ENCODE measurements around the gene SLC8A1. TPM values are rescaled to one million over a fixed set of nuclear protein-coding genes. Genes with fewer than 3 reads are reported as not detected.

The SLC8A1 gene
- total and polyA plus RNA-seq, 10 of the 15 experiments (the other 5 are each of a cell fraction or from before 2014, with no cell fraction given), result under 0.01 to 1.2 (median 0.01) TPM; not detected in 3

DNA sequence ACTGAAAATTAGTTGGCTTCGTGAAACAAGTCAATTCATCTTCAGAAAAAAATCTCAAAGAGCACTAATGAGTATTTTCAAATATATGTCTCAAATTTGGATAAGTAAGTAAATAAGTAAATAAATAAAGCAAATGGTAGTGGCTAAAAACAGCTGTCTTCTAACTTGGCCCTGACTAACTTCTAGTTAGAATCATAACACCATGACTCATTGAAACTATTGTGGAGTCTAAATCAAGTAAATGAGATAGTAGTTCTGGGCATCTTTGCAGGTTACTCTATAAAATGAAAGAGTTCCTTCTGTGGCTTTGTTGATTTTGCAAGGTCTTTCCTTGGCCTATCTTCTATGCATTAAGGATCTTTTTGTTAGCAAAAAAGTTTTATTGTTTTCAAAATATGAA is 110.7 kb downstream of the SLC8A1 start:
- no peaks in the 10 kb centered on the region for H4K20me1 ChIP-seq (ENCODE audit: control insufficient read depth, insufficient read depth)
- FAIRE-seq (no peak), DNase-seq (ENCODE audit: low read depth, low spot score) (no peak), ATAC-seq (no peak)
- BruUV-seq (replicated peaks), result no TSS peak
- in situ Hi-C loops (cut with MboI), result no loop called here
- H3K36me3 ChIP-seq (ENCODE audit: control insufficient read depth in 2 of 2, insufficient read depth in 2 of 2, low read length in 1 of 2), result no peaks in the 10 kb centered on the region
- no peaks in the 10 kb centered on the region for H3K9me3 ChIP-seq (replicated peaks; ENCODE audit: control insufficient read depth, insufficient read depth, low read length)
- ChIA-PET POLR2A (no interaction called here), CTCF (interaction anchor here (1.0 kb wide), 1 partner anchor 9 kb away, joined by 3 read pairs; no protein-coding TSS in a partner anchor), RAD21 (ENCODE audit: unreplicated experiment) (no interaction called here), SMC1A (ENCODE audit: uncharacterized antibody, unreplicated experiment) (no interaction called here)
- no peak overlapping the region for H2AFZ ChIP-seq (ENCODE audit: control insufficient read depth, low read depth, low read length)
- H3K27ac ChIP-seq (ENCODE audit: control insufficient read depth, insufficient read depth), result no peak overlapping the region
- no peaks in the 10 kb centered on the region for H3K79me2 ChIP-seq (ENCODE audit: control insufficient read depth, insufficient read depth, low read length)
- WGBS (ENCODE audit: insufficient coverage, insufficient replicate concordance, low lambda C conversion rate, missing lambda C conversion rate), result 23% methylated on average over 1 of the region's 1 CpG
- H3K27me3 ChIP-seq (replicated peaks in 1 of 2; ENCODE audit: control insufficient read depth in 2 of 2, insufficient read depth in 2 of 2, low read length in 1 of 2), result no peaks in the 10 kb centered on the region
- no peak overlapping the region for H3K4me2 ChIP-seq (ENCODE audit: control insufficient read depth, insufficient read depth)
- H3K4me1 ChIP-seq (ENCODE audit: control insufficient read depth, insufficient read depth, low read length), result no peaks in the 10 kb centered on the region
- no peak overlapping the region for H3K4me3 ChIP-seq
- intact Hi-C loops (cut with micrococcal nuclease; ENCODE audit: unreplicated experiment), result no loop called here
- no peak overlapping the region for H3K9ac ChIP-seq (ENCODE audit: control insufficient read depth, insufficient read depth, low read length)
- TF ChIP-seq IKZF2 (IDR thresholded peaks at IDR 0.05) (no peak), RUNX3 (IDR thresholded peaks at IDR 0.05; ENCODE audit: low read length) (no peak), IKZF1 (conservative IDR thresholded peaks at IDR 0.05) (no peak), CREB1 (IDR thresholded peaks at IDR 0.05; ENCODE audit: low read depth) (no peak), JUND (IDR thresholded peaks at IDR 0.05; ENCODE audit: low read depth, low read length) (no peak), CBX5 (IDR thresholded peaks at IDR 0.05; ENCODE audit: low read depth) (no peak), SP1 (IDR thresholded peaks at IDR 0.05; ENCODE audit: low read depth, low read length) (no peak), ZNF24 (IDR thresholded peaks at IDR 0.05) (no peak)
- TF ChIP-seq, protein P1, sequence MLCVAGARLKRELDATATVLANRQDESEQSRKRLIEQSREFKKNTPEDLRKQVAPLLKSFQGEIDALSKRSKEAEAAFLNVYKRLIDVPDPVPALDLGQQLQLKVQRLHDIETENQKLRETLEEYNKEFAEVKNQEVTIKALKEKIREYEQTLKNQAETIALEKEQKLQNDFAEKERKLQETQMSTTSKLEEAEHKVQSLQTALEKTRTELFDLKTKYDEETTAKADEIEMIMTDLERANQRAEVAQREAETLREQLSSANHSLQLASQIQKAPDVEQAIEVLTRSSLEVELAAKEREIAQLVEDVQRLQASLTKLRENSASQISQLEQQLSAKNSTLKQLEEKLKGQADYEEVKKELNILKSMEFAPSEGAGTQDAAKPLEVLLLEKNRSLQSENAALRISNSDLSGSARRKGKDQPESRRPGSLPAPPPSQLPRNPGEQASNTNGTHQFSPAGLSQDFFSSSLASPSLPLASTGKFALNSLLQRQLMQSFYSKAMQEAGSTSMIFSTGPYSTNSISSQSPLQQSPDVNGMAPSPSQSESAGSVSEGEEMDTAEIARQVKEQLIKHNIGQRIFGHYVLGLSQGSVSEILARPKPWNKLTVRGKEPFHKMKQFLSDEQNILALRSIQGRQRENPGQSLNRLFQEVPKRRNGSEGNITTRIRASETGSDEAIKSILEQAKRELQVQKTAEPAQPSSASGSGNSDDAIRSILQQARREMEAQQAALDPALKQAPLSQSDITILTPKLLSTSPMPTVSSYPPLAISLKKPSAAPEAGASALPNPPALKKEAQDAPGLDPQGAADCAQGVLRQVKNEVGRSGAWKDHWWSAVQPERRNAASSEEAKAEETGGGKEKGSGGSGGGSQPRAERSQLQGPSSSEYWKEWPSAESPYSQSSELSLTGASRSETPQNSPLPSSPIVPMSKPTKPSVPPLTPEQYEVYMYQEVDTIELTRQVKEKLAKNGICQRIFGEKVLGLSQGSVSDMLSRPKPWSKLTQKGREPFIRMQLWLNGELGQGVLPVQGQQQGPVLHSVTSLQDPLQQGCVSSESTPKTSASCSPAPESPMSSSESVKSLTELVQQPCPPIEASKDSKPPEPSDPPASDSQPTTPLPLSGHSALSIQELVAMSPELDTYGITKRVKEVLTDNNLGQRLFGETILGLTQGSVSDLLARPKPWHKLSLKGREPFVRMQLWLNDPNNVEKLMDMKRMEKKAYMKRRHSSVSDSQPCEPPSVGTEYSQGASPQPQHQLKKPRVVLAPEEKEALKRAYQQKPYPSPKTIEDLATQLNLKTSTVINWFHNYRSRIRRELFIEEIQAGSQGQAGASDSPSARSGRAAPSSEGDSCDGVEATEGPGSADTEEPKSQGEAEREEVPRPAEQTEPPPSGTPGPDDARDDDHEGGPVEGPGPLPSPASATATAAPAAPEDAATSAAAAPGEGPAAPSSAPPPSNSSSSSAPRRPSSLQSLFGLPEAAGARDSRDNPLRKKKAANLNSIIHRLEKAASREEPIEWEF (IDR thresholded peaks at IDR 0.05; ENCODE audit: insufficient replicate concordance, low read depth, low read length), result no peak
- TF ChIP-seq, protein P2, sequence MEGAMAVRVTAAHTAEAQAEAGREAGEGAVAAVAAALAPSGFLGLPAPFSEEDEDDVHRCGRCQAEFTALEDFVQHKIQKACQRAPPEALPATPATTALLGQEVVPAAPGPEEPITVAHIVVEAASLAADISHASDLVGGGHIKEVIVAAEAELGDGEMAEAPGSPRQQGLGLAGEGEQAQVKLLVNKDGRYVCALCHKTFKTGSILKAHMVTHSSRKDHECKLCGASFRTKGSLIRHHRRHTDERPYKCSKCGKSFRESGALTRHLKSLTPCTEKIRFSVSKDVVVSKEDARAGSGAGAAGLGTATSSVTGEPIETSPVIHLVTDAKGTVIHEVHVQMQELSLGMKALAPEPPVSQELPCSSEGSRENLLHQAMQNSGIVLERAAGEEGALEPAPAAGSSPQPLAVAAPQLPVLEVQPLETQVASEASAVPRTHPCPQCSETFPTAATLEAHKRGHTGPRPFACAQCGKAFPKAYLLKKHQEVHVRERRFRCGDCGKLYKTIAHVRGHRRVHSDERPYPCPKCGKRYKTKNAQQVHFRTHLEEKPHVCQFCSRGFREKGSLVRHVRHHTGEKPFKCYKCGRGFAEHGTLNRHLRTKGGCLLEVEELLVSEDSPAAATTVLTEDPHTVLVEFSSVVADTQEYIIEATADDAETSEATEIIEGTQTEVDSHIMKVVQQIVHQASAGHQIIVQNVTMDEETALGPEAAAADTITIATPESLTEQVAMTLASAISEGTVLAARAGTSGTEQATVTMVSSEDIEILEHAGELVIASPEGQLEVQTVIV (IDR thresholded peaks at IDR 0.05; ENCODE audit: borderline replicate concordance, partially characterized antibody), result no peak
- TF ChIP-seq, protein P3, sequence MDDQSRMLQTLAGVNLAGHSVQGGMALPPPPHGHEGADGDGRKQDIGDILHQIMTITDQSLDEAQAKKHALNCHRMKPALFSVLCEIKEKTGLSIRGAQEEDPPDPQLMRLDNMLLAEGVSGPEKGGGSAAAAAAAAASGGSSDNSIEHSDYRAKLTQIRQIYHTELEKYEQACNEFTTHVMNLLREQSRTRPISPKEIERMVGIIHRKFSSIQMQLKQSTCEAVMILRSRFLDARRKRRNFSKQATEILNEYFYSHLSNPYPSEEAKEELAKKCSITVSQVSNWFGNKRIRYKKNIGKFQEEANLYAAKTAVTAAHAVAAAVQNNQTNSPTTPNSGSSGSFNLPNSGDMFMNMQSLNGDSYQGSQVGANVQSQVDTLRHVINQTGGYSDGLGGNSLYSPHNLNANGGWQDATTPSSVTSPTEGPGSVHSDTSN (IDR thresholded peaks at IDR 0.05; ENCODE audit: insufficient replicate concordance, low read depth, low read length), result no peak
- TF ChIP-seq, protein P4, sequence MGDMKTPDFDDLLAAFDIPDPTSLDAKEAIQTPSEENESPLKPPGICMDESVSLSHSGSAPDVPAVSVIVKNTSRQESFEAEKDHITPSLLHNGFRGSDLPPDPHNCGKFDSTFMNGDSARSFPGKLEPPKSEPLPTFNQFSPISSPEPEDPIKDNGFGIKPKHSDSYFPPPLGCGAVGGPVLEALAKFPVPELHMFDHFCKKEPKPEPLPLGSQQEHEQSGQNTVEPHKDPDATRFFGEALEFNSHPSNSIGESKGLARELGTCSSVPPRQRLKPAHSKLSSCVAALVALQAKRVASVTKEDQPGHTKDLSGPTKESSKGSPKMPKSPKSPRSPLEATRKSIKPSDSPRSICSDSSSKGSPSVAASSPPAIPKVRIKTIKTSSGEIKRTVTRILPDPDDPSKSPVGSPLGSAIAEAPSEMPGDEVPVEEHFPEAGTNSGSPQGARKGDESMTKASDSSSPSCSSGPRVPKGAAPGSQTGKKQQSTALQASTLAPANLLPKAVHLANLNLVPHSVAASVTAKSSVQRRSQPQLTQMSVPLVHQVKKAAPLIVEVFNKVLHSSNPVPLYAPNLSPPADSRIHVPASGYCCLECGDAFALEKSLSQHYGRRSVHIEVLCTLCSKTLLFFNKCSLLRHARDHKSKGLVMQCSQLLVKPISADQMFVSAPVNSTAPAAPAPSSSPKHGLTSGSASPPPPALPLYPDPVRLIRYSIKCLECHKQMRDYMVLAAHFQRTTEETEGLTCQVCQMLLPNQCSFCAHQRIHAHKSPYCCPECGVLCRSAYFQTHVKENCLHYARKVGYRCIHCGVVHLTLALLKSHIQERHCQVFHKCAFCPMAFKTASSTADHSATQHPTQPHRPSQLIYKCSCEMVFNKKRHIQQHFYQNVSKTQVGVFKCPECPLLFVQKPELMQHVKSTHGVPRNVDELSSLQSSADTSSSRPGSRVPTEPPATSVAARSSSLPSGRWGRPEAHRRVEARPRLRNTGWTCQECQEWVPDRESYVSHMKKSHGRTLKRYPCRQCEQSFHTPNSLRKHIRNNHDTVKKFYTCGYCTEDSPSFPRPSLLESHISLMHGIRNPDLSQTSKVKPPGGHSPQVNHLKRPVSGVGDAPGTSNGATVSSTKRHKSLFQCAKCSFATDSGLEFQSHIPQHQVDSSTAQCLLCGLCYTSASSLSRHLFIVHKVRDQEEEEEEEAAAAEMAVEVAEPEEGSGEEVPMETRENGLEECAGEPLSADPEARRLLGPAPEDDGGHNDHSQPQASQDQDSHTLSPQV (IDR thresholded peaks at IDR 0.05), result no peak

Data from GM12878 (cell line).